ENCODE measurements around the gene USP1. TPM values are rescaled to one million over a fixed set of nuclear protein-coding genes. Genes with fewer than 3 reads are reported as not detected.

The USP1 gene
- total and polyA plus RNA-seq, 4 donors: 5.1 to 33.8 (median 7.8) TPM

- Histone ChIP-seq H3K9ac (ENCODE audit: low read depth in 1 of 2, low read length in 2 of 2) (no peak overlapping the region), H3K36me3 (ENCODE audit: control insufficient read depth in 4 of 4, insufficient read depth in 3 of 4, low read depth in 1 of 4, low read length in 3 of 4) (no peaks in the 10 kb centered on the region), H3K27me3 (ENCODE audit: control insufficient read depth in 4 of 4, insufficient read depth in 4 of 4, low read length in 3 of 4) (no peaks in the 10 kb centered on the region), H3K4me3 (ENCODE audit: low read depth in 1 of 3, low read length in 3 of 3) (no peak overlapping the region), H3K27ac (ENCODE audit: low read depth in 1 of 2, low read length in 2 of 2) (no peak overlapping the region), H3K9me3 (ENCODE audit: control insufficient read depth in 4 of 4, low read length in 3 of 4) (no peaks in the 10 kb centered on the region), H3K4me1 (ENCODE audit: control insufficient read depth in 4 of 4, insufficient read depth in 4 of 4, low read length in 3 of 4) (no peaks in the 10 kb centered on the region)
- no peak for DNase-seq (ENCODE audit: low spot score)
- TF ChIP-seq RXRA (IDR thresholded peaks at IDR 0.05) (no peak), ZBTB33 (IDR thresholded peaks at IDR 0.05) (no peak), FOXA1 (IDR thresholded peaks at IDR 0.05) (no peak), RAD21 (IDR thresholded peaks at IDR 0.05) (no peak), JUND (IDR thresholded peaks at IDR 0.05) (no peak), FOXA2 (IDR thresholded peaks at IDR 0.05) (no peak), CTCF (IDR thresholded peaks at IDR 0.05; ENCODE audit: low read depth, low read length, missing input control) (no peak), HNF4A (conservative IDR thresholded peaks at IDR 0.05) (no peak), TAF1 (conservative IDR thresholded peaks at IDR 0.05) (no peak), GABPA (IDR thresholded peaks at IDR 0.05 in 1 of 2, conservative IDR thresholded peaks at IDR 0.05 in 1 of 2) (no peak), HNF4G (IDR thresholded peaks at IDR 0.05) (no peak), SP1 (IDR thresholded peaks at IDR 0.05) (no peak), YY1 (IDR thresholded peaks at IDR 0.05) (no peak), NR2F2 (IDR thresholded peaks at IDR 0.05) (no peak)
- TF ChIP-seq, protein P1, sequence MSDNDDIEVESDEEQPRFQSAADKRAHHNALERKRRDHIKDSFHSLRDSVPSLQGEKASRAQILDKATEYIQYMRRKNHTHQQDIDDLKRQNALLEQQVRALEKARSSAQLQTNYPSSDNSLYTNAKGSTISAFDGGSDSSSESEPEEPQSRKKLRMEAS (IDR thresholded peaks at IDR 0.05): no peak
- TF ChIP-seq, protein P2, sequence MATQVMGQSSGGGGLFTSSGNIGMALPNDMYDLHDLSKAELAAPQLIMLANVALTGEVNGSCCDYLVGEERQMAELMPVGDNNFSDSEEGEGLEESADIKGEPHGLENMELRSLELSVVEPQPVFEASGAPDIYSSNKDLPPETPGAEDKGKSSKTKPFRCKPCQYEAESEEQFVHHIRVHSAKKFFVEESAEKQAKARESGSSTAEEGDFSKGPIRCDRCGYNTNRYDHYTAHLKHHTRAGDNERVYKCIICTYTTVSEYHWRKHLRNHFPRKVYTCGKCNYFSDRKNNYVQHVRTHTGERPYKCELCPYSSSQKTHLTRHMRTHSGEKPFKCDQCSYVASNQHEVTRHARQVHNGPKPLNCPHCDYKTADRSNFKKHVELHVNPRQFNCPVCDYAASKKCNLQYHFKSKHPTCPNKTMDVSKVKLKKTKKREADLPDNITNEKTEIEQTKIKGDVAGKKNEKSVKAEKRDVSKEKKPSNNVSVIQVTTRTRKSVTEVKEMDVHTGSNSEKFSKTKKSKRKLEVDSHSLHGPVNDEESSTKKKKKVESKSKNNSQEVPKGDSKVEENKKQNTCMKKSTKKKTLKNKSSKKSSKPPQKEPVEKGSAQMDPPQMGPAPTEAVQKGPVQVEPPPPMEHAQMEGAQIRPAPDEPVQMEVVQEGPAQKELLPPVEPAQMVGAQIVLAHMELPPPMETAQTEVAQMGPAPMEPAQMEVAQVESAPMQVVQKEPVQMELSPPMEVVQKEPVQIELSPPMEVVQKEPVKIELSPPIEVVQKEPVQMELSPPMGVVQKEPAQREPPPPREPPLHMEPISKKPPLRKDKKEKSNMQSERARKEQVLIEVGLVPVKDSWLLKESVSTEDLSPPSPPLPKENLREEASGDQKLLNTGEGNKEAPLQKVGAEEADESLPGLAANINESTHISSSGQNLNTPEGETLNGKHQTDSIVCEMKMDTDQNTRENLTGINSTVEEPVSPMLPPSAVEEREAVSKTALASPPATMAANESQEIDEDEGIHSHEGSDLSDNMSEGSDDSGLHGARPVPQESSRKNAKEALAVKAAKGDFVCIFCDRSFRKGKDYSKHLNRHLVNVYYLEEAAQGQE (IDR thresholded peaks at IDR 0.05): no peak
- TF ChIP-seq, protein P3, sequence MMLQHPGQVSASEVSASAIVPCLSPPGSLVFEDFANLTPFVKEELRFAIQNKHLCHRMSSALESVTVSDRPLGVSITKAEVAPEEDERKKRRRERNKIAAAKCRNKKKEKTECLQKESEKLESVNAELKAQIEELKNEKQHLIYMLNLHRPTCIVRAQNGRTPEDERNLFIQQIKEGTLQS (IDR thresholded peaks at IDR 0.05): no peak
- 96% methylated on average over 3 of the region's 3 CpGs for WGBS
Observed at GRCh38 chr1:62397301-62397700, 39.5 kb upstream of the USP1 start.

GRCh38 chr1:62398377-62398776 is 38.5 kb upstream of the USP1 start:
- WGBS: 94% methylated on average over 8 of the region's 8 CpGs
- Histone ChIP-seq H3K9ac (ENCODE audit: low read depth in 1 of 2, low read length in 2 of 2) (no peak overlapping the region), H3K27ac (ENCODE audit: low read depth in 1 of 2, low read length in 2 of 2) (no peak overlapping the region), H3K4me3 (ENCODE audit: low read depth in 1 of 3, low read length in 3 of 3) (no peak overlapping the region), H3K4me1 (ENCODE audit: control insufficient read depth in 4 of 4, insufficient read depth in 4 of 4, low read length in 3 of 4) (no peaks in the 10 kb centered on the region), H3K27me3 (ENCODE audit: control insufficient read depth in 4 of 4, insufficient read depth in 4 of 4, low read length in 3 of 4) (no peaks in the 10 kb centered on the region), H3K9me3 (ENCODE audit: control insufficient read depth in 4 of 4, low read length in 3 of 4) (no peaks in the 10 kb centered on the region), H3K36me3 (ENCODE audit: control insufficient read depth in 4 of 4, insufficient read depth in 3 of 4, low read depth in 1 of 4, low read length in 3 of 4) (no peaks in the 10 kb centered on the region)
- no peak for DNase-seq (ENCODE audit: low spot score)
- TF ChIP-seq EGR1 (IDR thresholded peaks at IDR 0.05; ENCODE audit: low read depth in 2 of 2): no peak
- TF ChIP-seq RAD21 (IDR thresholded peaks at IDR 0.05): no peak
- no peak for TF ChIP-seq FOXA1 (IDR thresholded peaks at IDR 0.05)
